ENCODE data around the gene IBA57. TPM values are rescaled to one million over a fixed set of nuclear protein-coding genes. Genes with fewer than 3 reads are reported as not detected.
"Not testable (repeated sequence)": the region's sequence is repeated elsewhere in the genome, so short reads cannot be mapped to it uniquely, and the experiment has no call there.

IBA57 gene
- total and polyA plus RNA-seq, 5 donors from 2014 or later, result 2.0 to 17.0 (median 5.1) TPM

DNA sequence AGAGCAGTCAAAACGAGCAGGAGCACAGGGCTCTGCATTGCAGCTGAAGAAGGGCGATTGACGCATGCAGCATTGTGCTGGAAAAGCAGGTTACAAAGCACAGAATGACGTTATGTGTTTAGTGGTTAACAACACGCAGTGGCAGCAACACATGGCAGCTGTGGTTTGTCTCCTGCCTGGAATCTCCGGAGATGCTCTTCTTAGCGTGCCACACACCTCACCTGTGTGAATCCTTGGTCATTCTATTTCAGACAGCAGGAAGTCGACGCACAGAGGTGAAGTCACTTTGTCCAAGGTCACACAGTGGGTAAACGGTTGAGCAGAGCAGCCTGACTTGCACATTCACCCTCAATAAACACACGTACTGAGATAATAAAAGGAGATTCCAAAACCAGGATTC lies 56.9 kb downstream of the IBA57 start:
- DNase-seq, result no peak
- Mint-ChIP-seq H3K27ac (no peak overlapping the region), H3K9me3 (peaks cover 0 to 4% (median 0%) of the 10 kb centered on the region in 7 donors), H3K36me3 (peaks cover 56% of the 10 kb centered on the region), H3K27me3 (no peaks in the 10 kb centered on the region), H3K4me3 (no peak overlapping the region), H3K4me1 (peaks cover 0 to 3% (median under 1%) of the 10 kb centered on the region in 4 donors)
- Histone ChIP-seq H3K36me3 (ENCODE audit: control insufficient read depth, insufficient read depth, low read length) (peaks cover 16% of the 10 kb centered on the region), H3K4me1 (ENCODE audit: control insufficient read depth, insufficient read depth, low read length, poor library complexity, severe bottlenecking) (no peaks in the 10 kb centered on the region), H3K4me3 (ENCODE audit: low read depth, low read length) (no peak overlapping the region), H3K27ac (ENCODE audit: insufficient read depth, low read length, poor library complexity, severe bottlenecking) (no peak overlapping the region), H3K27me3 (ENCODE audit: control insufficient read depth, insufficient read depth, low read length) (no peaks in the 10 kb centered on the region), H3K9me3 (ENCODE audit: control insufficient read depth in 2 of 2, low read length in 2 of 2) (no peaks in the 10 kb centered on the region)
- ATAC-seq (ENCODE audit: low read depth in 2 of 2), result no peak

- no peaks in the 10 kb centered on the region for H3K27me3 ChIP-seq (ENCODE audit: control insufficient read depth, insufficient read depth, low read length)
- H3K27ac ChIP-seq (ENCODE audit: insufficient read depth, low read length, poor library complexity, severe bottlenecking), result no peak overlapping the region
- ATAC-seq (ENCODE audit: low read depth in 2 of 2), result no peak
- peaks cover 16% of the 10 kb centered on the region for H3K36me3 ChIP-seq (ENCODE audit: control insufficient read depth, insufficient read depth, low read length)
- H3K9me3 ChIP-seq (ENCODE audit: control insufficient read depth in 2 of 2, low read length in 2 of 2), result no peaks in the 10 kb centered on the region
- H3K4me1 Mint-ChIP-seq, result peaks cover 0 to 3% (median 0%) of the 10 kb centered on the region in 4 donors
- peaks cover 0 to 4% (median 0%) of the 10 kb centered on the region in 7 donors for H3K9me3 Mint-ChIP-seq
- no peak overlapping the region for H3K27ac Mint-ChIP-seq
- no peak overlapping the region for H3K4me3 ChIP-seq (ENCODE audit: low read depth, low read length)
- H3K36me3 Mint-ChIP-seq, result peaks cover 62% of the 10 kb centered on the region
- H3K4me3 Mint-ChIP-seq, result no peak overlapping the region
- DNase-seq, result no peak
- H3K27me3 Mint-ChIP-seq, result no peaks in the 10 kb centered on the region
- H3K4me1 ChIP-seq (ENCODE audit: control insufficient read depth, insufficient read depth, low read length, poor library complexity, severe bottlenecking), result no peaks in the 10 kb centered on the region
These were observed 58.9 kb downstream of the IBA57 start for GRCh38 chr1:228224198-228225164.

GRCh38 chr1:228225165-228225710 lies 59.6 kb downstream of the IBA57 start:
- Histone ChIP-seq H3K27me3 (ENCODE audit: control insufficient read depth, insufficient read depth, low read length) (no peaks in the 10 kb centered on the region), H3K9me3 (ENCODE audit: control insufficient read depth in 2 of 2, low read length in 2 of 2) (no peaks in the 10 kb centered on the region), H3K36me3 (ENCODE audit: control insufficient read depth, insufficient read depth, low read length) (peaks cover 16% of the 10 kb centered on the region), H3K4me3 (ENCODE audit: low read depth, low read length) (no peak overlapping the region), H3K27ac (ENCODE audit: insufficient read depth, low read length, poor library complexity, severe bottlenecking) (no peak overlapping the region), H3K4me1 (ENCODE audit: control insufficient read depth, insufficient read depth, low read length, poor library complexity, severe bottlenecking) (no peaks in the 10 kb centered on the region)
- Mint-ChIP-seq H3K27ac (no peak overlapping the region), H3K4me3 (no peak overlapping the region), H3K4me1 (no peaks in the 10 kb centered on the region), H3K9me3 (peaks cover 0 to 4% (median 0%) of the 10 kb centered on the region in 7 donors), H3K36me3 (peaks cover 68% of the 10 kb centered on the region), H3K27me3 (no peaks in the 10 kb centered on the region)
- no peak for DNase-seq
- ATAC-seq (ENCODE audit: low read depth in 2 of 2), result no peak

- no peaks in the 10 kb centered on the region for H3K27me3 Mint-ChIP-seq
- Histone ChIP-seq H3K27me3 (ENCODE audit: control insufficient read depth, insufficient read depth, low read length) (no peaks in the 10 kb centered on the region), H3K27ac (ENCODE audit: insufficient read depth, low read length, poor library complexity, severe bottlenecking) (no peak overlapping the region), H3K4me3 (ENCODE audit: low read depth, low read length) (no peak overlapping the region), H3K9me3 (ENCODE audit: control insufficient read depth in 2 of 2, low read length in 2 of 2) (no peaks in the 10 kb centered on the region), H3K36me3 (ENCODE audit: control insufficient read depth, insufficient read depth, low read length) (peaks cover 16% of the 10 kb centered on the region), H3K4me1 (ENCODE audit: control insufficient read depth, insufficient read depth, low read length, poor library complexity, severe bottlenecking) (no peaks in the 10 kb centered on the region)
- DNase-seq (no peak), ATAC-seq (ENCODE audit: low read depth in 2 of 2) (no peak)
- peaks cover 0 to 4% (median 0%) of the 10 kb centered on the region in 7 donors for H3K9me3 Mint-ChIP-seq
- peaks cover 73% of the 10 kb centered on the region for H3K36me3 Mint-ChIP-seq
- no peak overlapping the region for H3K27ac Mint-ChIP-seq
- no peaks in the 10 kb centered on the region for H3K4me1 Mint-ChIP-seq
- no peak overlapping the region for H3K4me3 Mint-ChIP-seq
These were observed 60.1 kb downstream of the IBA57 start for GRCh38 chr1:228225740-228226139.

DNA sequence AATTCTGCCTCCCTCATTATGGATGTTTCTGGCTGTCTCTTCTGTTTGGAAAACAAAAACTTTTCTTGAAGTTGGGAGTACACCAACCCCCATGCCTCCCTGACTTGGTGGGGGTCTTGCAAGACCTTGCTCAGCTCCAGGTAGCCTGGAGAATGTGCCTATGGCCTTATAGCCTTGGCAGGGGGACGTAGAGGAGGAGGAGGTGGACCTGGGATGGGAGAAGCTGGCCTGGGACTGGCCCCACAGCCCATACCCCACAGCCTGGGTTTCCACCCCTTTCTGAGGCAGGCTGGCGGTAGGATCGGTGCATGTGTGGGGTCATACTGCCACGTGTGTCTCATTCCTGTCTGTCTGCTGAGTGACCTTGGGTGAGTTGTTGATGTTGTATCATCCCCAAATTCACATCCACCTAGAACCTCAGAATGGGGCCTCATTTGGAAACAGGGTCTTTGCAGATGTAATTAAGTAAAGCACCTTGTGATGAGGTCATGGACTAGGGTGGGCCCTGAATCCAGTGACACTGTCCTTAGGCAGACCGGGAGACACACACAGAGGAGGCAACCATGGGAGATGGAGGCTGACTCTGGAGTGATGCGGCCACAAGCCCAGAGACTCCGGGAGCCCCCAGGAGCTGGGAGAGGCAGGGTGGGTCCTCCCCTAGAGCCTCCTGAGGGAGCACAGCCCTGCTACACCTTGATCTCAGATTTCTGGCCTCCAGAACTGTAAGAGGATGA lies 60.7 kb downstream of the IBA57 start:
- no peak for DNase-seq
- peaks cover 0 to under 1% (median 0%) of the 10 kb centered on the region in 4 donors for H3K4me1 Mint-ChIP-seq
- Histone ChIP-seq H3K4me1 (ENCODE audit: control insufficient read depth, insufficient read depth, low read length, poor library complexity, severe bottlenecking) (no peaks in the 10 kb centered on the region), H3K9me3 (ENCODE audit: control insufficient read depth in 2 of 2, low read length in 2 of 2) (no peaks in the 10 kb centered on the region), H3K36me3 (ENCODE audit: control insufficient read depth, insufficient read depth, low read length) (peaks cover 16% of the 10 kb centered on the region), H3K27ac (ENCODE audit: insufficient read depth, low read length, poor library complexity, severe bottlenecking) (no peak overlapping the region), H3K4me3 (ENCODE audit: low read depth, low read length) (no peak overlapping the region), H3K27me3 (ENCODE audit: control insufficient read depth, insufficient read depth, low read length) (no peaks in the 10 kb centered on the region)
- no peak overlapping the region for H3K27ac Mint-ChIP-seq
- H3K27me3 Mint-ChIP-seq, result no peaks in the 10 kb centered on the region
- H3K4me3 Mint-ChIP-seq, result no peak overlapping the region
- peaks cover 75% of the 10 kb centered on the region for H3K36me3 Mint-ChIP-seq
- H3K9me3 Mint-ChIP-seq, result peaks cover 0 to 4% (median 0%) of the 10 kb centered on the region in 7 donors
- no peak for ATAC-seq (ENCODE audit: low read depth in 2 of 2)

DNA sequence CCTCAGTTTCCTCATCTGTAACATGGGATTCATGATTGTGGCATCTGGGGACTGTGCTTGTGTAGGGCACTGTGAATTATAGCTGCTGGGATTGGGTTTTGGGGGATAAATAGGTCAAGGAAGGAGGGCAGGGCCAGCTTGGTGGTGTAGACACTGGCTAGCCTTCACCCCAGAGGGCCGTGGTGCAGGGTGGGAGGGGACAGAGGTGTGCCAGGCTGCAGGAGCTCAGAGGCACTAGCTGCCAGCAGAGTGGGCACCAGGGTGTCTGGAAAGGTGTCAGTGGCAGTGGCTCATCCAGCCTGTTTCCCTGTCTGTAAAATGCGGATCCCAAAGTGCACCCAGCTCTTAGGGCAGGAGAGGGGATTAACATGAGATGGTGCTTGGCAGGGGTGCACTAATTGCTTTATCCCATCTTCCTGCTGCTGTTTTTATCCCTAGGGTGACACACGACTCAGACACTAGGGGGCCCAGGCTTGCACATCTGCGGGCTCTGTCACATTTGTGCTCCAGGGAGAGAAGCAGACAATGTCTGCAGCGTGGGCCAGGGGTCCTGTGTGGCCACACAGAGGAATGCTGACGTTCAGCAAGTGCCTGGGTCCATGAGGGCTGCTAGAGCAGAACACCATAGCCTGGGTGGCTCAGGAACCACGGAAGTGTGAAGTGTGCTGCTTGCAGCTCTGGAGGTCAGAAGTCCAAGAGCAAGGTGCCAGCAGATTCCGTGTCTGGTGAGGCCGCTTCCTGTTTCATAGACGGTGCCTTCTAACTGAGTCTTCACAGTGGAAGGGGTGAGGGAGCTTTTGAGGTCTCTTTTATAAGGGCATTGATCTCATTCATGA lies 61.6 kb downstream of the IBA57 start:
- peaks cover 0 to 4% (median 0%) of the 10 kb centered on the region in 7 donors for H3K9me3 Mint-ChIP-seq
- H3K4me3 Mint-ChIP-seq, result no peak overlapping the region
- no peak overlapping the region for H3K27ac ChIP-seq (ENCODE audit: insufficient read depth, low read length, poor library complexity, severe bottlenecking)
- DNase-seq (no peak), ATAC-seq (ENCODE audit: low read depth in 2 of 2) (no peak)
- no peaks in the 10 kb centered on the region for H3K27me3 ChIP-seq (ENCODE audit: control insufficient read depth, insufficient read depth, low read length)
- peaks cover 82% of the 10 kb centered on the region for H3K36me3 Mint-ChIP-seq
- no peaks in the 10 kb centered on the region for H3K9me3 ChIP-seq (ENCODE audit: control insufficient read depth in 2 of 2, low read length in 2 of 2)
- H3K4me3 ChIP-seq (ENCODE audit: low read depth, low read length), result no peak overlapping the region
- H3K27ac Mint-ChIP-seq, result no peak overlapping the region
- H3K4me1 ChIP-seq (ENCODE audit: control insufficient read depth, insufficient read depth, low read length, poor library complexity, severe bottlenecking), result no peaks in the 10 kb centered on the region
- peaks cover 0 to 4% (median 0%) of the 10 kb centered on the region in 4 donors for H3K4me1 Mint-ChIP-seq
- no peaks in the 10 kb centered on the region for H3K27me3 Mint-ChIP-seq
- peaks cover 17% of the 10 kb centered on the region for H3K36me3 ChIP-seq (ENCODE audit: control insufficient read depth, insufficient read depth, low read length)

DNA sequence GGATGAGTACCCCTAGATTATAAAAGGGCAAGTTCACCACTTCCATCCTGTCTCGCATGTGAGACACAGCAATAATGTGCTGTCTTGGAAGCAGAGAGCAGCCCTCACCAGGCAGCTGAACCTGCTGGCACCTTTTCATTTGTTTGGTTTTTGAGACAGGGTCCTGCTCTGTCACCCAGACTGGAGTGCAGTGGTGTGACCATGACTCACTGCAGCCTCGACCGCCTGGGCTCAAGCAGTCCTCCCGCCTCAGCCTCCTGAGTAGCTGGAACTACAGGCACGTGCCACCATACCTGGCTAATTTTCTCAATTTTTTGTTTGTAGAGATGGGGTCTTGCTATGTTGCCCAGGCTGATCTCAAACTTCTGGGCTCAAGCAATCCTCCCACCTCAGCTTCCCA lies 62.5 kb downstream of the IBA57 start:
- H3K27me3 ChIP-seq (ENCODE audit: control insufficient read depth, insufficient read depth, low read length); H3K9me3 ChIP-seq (ENCODE audit: control insufficient read depth in 2 of 2, low read length in 2 of 2); H3K4me1 ChIP-seq (ENCODE audit: control insufficient read depth, insufficient read depth, low read length, poor library complexity, severe bottlenecking); H3K27ac ChIP-seq (ENCODE audit: insufficient read depth, low read length, poor library complexity, severe bottlenecking); H3K27ac Mint-ChIP-seq; H3K4me1 Mint-ChIP-seq; DNase-seq; ATAC-seq (ENCODE audit: low read depth in 2 of 2); H3K27me3 Mint-ChIP-seq; H3K4me3 Mint-ChIP-seq; H3K4me3 ChIP-seq (ENCODE audit: low read depth, low read length): not testable (repeated sequence)
- H3K36me3 ChIP-seq (ENCODE audit: control insufficient read depth, insufficient read depth, low read length), result peaks cover 21% of the 10 kb centered on the region
- Mint-ChIP-seq H3K9me3 (peaks cover 0 to 10% (median 1%) of the 10 kb centered on the region in 7 donors), H3K36me3 (peaks cover 80% of the 10 kb centered on the region)

Measured in CD4-positive, CD25-positive, alpha-beta regulatory T cell (primary cell).